Activated CD4-positive, CD25-positive, alpha-beta regulatory T cell treated with anti-CD3 and anti-CD28 coated beads, Interleukin-2, amount 50 U/mL, for 72 hours (primary cell): Measurements from ENCODE around the gene NUP37.
"Not testable (repeated sequence)": the region's sequence is repeated elsewhere in the genome, so short reads cannot be mapped to it uniquely, and the experiment has no call there.

Experiments used
- DNase-seq: peaks from one replicate; pipeline ENCODE4 v3.0.0; 2021

The NUP37 gene

GRCh38 chr12:102119674-102120563 is at the start of gene NUP37, which contains the start of gene PARPBP:
TSS of gene NUP37 (minus strand) at chr12:102120114. CDS start at chr12:102118518, 1,596 bp downstream.
TSS of gene PARPBP (plus strand) at chr12:102120183. CDS start at chr12:102123889, 3,706 bp downstream.
- DNase-seq: peak; percentile 91

GRCh38 chr12:102167821-102168604 is 48.1 kb upstream of the NUP37 start:
- DNase-seq: no peak

GRCh38 chr12:102163383-102163782 is 43.5 kb upstream of the NUP37 start:
- DNase-seq: no peak

- not testable (repeated sequence) for DNase-seq
Measured at GRCh38 chr12:102155206-102155605, 35.3 kb upstream of the NUP37 start.

- DNase-seq: not testable (repeated sequence)
Measured at GRCh38 chr12:102147062-102147587, 27.2 kb upstream of the NUP37 start.

GRCh38 chr12:102144221-102144620 is 24.3 kb upstream of the NUP37 start:
- no peak for DNase-seq

- not testable (repeated sequence) for DNase-seq
Measured at GRCh38 chr12:102142866-102143373, 23.0 kb upstream of the NUP37 start.

- DNase-seq: not testable (repeated sequence)
Measured at GRCh38 chr12:102137619-102138018, 17.7 kb upstream of the NUP37 start.

GRCh38 chr12:102131442-102131841 is 11.5 kb upstream of the NUP37 start:
- DNase-seq: not testable (repeated sequence)

- DNase-seq: not testable (repeated sequence)
Measured at GRCh38 chr12:102130720-102131119, 10.8 kb upstream of the NUP37 start.

- not testable (repeated sequence) for DNase-seq
Measured at GRCh38 chr12:102121328-102121727, 1.4 kb upstream of the NUP37 start.

GRCh38 chr12:102120886-102121285 is 972 bp upstream of the NUP37 start:
- no peak for DNase-seq

- no peak for DNase-seq
Measured at GRCh38 chr12:102120564-102120873, 605 bp upstream of the NUP37 start.

- no peak for DNase-seq
Measured at GRCh38 chr12:102118874-102119273, 1.0 kb downstream of the NUP37 start.

GRCh38 chr12:102116392-102116791 is 3.5 kb downstream of the NUP37 start:
- DNase-seq: no peak

GRCh38 chr12:102114212-102114611 is 5.7 kb downstream of the NUP37 start:
- DNase-seq: no peak

- DNase-seq: no peak
Measured at GRCh38 chr12:102110782-102111181, 9.1 kb downstream of the NUP37 start.

GRCh38 chr12:102107970-102108369 is 11.9 kb downstream of the NUP37 start:
- no peak for DNase-seq

- DNase-seq: no peak
Measured at GRCh38 chr12:102106905-102107304, 13.0 kb downstream of the NUP37 start.

GRCh38 chr12:102096855-102097254 is 23.1 kb downstream of the NUP37 start:
- DNase-seq: no peak

GRCh38 chr12:102095677-102096263 is 24.1 kb downstream of the NUP37 start:
- DNase-seq: no peak

GRCh38 chr12:102093319-102093718 is 26.6 kb downstream of the NUP37 start:
- DNase-seq: no peak
